Measurements from ENCODE around the gene KCNK15.

The KCNK15 gene

DNA sequence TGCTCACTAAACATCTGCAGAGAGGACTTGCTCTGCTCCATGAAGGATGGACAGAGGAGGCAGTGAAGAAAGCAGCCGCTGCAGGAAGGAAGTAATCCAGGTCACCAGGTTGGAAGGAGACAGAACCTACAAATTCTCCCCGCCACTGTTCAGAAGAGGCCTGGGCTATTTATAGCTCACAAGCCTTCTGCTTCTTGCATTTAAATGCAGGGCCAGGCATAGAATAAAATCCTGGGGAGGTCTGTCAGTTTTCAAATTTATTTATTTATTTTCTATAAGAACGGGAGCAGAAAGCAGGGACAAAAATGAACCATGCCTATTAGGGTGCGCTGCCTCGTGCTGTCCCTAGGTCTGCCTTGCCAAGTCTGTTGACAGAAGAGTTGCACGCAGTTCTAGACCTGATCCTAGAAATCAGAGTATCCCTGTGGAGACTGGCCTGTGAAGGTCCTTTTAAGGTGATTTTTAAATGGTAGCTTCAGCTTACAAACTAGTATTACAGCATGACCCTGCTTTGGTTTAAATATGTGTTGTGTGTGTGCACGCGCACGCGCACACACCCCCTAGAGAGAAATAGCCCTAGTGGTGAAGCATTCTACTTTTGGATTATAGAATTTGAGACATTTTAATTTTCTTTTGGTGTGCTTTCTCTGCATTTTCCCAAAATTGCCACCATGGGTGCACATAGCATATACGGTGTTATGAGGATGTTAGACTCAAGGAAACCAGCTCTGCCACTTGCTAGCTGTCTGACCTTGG is 45.2 kb downstream of the KCNK15 start:
- no peak for DNase-seq (ENCODE audit: low spot score)

DNA sequence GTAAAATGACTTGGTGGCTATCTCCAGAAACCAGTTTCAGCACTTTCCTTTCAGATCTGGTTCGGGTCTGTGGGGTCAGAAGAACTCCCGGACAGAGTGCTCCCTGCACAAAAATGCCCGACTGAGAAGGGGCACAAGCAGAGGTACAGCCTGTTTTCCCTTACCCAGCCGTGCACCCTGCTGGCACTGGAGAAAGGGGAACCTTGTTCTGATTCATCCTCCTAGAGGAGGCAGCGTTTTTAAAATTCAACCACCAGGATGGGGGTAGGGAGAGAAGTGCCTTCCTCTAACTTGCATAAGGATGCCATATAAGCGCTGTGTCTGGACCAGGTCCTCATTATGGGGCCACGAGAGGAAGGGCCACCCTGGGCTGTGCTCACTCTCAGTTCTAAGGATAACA is 47.1 kb downstream of the KCNK15 start:
- DNase-seq (ENCODE audit: low spot score): no peak

DNA sequence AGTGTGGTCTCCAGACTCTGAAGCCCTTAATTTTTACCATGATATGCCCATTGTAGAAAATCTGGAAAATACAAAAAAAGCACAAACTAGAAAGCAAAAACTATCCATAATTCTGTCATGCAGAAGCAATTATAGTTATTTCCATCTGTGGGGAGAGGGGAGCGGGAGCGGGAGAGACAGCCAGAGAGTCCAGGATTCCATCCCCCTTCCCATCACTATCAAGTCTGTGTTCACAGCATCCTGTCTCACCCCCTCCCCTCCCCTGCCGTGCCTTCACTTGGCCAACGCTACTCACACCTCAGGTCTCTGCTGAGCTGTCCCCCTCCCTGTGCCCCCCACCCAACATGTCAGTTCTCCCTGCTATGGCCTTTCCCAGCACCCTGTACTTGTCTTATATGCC is 50.2 kb downstream of the KCNK15 start:
- no peak for DNase-seq (ENCODE audit: low spot score)

- no peak for DNase-seq (ENCODE audit: low spot score)
Observed at GRCh38 chr20:44796311-44796710, 50.6 kb downstream of the KCNK15 start.

GRCh38 chr20:44796758-44797457 is 51.2 kb downstream of the KCNK15 start:
- DNase-seq (ENCODE audit: low spot score): no peak

DNA sequence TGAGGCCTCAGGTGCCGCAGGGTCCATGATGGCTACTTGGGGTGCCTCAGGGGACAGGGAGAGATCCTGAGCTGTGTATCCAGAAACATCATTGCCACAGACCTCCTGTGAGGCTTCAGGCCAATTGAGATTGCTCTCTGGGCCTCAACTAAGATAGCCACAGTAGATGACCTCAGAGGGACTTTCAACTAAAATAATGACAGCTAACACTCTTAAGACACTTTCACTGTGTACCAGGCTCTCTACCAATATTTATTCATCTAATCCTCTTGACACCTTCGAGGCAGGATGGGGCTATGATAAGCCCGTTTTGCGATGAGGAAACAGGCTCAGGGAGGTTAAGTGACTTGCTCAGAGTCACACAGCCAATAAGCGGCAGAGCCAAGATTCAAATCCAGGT is 54.0 kb downstream of the KCNK15 start:
- no peak for DNase-seq (ENCODE audit: low spot score)

DNA sequence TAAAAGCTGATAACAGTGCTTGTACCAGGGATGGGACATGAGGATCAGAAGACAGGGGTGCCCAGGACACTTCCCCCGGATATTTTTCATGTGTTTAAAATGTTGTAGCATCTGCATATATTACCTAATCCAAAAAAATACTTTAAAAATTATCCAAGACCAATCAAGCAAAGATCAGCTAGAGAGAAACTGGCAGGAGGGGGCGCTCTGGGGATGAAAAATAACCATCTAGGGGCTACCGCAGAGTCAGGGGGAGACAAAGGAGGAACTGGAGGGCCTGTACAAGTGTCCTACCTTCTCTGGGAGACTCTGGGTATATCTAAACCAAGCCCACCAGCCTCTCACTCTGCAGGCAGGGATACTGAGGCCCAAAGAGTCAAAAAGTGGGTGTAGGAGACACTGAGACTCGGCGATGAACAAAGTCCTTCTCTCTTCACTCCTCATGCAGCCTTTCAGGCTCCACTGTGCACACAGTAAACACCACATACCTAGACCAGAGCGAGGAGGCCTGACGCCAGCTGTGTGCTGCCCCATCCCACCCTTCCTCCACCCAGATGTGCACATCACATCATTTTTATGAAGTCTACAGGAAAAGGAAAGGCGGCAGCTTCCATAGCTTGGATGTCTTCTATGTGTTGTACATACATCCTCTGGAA is 54.9 kb downstream of the KCNK15 start:
- no peak for DNase-seq (ENCODE audit: low spot score)
